Measurements from ENCODE around the gene PUM1. TPM values are rescaled to one million over a fixed set of nuclear protein-coding genes. Genes with fewer than 3 reads are reported as not detected.

PUM1 gene
- total RNA-seq, 1 experiment from 2014 or later, result 43.7 TPM

DNA sequence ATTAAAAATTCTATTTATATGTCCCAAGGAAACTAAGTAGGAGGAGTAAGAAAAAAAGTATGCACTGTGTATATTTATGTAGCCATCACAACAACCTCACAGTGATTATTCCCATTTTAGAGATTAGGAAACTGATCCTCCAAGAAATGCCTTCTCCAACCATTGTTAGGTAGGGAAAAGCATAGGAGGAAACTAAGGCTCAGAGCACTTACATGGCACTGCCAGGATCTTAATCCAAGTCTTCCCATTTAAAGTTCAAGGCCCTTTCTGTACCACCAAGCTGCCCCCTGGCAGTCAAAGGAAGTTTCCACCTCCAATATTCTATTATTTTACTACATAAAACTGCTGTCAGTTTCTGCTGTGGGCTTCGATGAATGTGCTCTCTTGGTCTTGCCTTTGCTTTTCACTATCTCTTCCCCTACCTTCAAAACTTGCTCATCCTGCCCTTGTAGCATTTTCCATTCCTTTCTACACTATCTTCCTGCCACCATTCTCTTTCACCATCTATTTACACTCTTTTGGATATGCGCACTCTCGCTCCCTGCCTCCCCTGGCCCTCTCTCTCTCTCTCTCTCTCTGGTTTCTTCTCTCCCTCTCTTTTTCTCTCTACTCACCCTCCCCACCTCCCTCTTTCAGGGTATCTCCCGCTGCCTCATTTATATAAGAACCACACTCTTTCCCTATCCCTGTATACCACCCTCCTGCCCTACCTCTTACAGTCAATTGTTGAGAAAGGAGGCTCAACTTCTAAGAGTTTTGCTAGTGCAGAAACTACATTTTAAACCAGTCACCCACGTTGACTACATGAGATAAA lies 34.0 kb downstream of the PUM1 start:
- DNase-seq (ENCODE audit: low read depth), result no peak

GRCh38 chr1:31029026-31029425 lies 36.5 kb downstream of the PUM1 start:
- DNase-seq (ENCODE audit: low read depth), result no peak

GRCh38 chr1:31027693-31028526 lies 37.6 kb downstream of the PUM1 start:
- DNase-seq (ENCODE audit: low read depth), result no peak

GRCh38 chr1:31022259-31022658 lies 43.3 kb downstream of the PUM1 start:
- DNase-seq (ENCODE audit: low read depth), result no peak

- DNase-seq (ENCODE audit: low read depth), result no peak
Observed at GRCh38 chr1:31020007-31020790, 45.3 kb downstream of the PUM1 start.

GRCh38 chr1:31019401-31019800 lies 46.1 kb downstream of the PUM1 start:
- DNase-seq (ENCODE audit: low read depth), result no peak

- DNase-seq (ENCODE audit: low read depth), result no peak
Observed at GRCh38 chr1:31016868-31017267, 48.6 kb downstream of the PUM1 start.

- DNase-seq (ENCODE audit: low read depth), result no peak
Observed at GRCh38 chr1:31013187-31013864, 52.2 kb downstream of the PUM1 start.

DNA sequence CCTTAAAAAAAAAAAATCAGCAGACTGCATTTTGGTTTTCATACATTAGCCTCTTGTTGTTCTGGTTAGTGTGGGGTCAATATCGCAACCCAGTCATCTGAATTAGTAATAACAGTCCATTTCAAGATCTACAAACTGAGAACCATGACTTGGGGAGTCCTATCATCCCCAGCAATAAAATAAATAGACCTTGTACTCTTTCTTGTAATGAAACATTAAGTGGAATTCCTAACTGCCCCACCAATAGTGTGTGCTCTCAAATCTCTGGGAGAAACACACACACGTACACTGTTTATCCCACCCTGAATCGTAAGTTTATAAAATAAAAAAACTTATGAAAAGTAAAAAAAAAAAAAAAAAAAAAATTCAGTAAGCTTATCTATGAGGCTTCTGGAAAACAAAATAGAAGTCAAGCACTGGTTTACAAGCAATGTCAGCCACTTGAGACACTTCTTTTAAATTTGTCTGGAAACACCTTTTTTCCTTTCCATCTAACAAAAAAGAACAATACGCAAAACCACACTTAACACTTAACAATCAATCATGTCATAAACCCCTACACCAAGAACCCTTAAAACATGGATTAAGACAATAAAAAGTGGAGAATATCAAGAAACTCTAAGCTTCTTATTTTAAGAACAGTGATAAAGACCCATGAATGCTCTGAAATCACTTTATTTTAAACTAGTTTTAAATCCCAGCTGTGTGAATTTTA lies 53.1 kb downstream of the PUM1 start:
- DNase-seq (ENCODE audit: low read depth), result no peak

DNA sequence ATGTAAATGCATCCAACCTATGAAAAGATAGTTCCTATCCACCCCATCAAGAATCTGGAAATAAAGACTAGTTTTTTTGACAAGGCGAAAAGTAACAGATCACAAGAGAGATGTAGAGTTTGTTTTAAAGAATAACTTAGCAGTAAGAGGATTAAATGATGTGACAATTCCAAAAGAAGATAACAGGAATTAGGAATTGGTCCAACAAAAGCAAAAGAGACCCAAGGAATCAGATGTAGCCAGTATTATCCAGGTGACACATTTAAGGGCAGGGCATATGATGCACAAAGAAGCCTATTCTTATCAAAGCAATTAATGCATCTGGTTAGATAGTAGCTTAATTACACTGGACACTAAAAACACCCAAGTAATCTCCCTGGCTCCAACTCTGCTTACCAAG lies 53.8 kb downstream of the PUM1 start:
- no peak for DNase-seq (ENCODE audit: low read depth)

DNA sequence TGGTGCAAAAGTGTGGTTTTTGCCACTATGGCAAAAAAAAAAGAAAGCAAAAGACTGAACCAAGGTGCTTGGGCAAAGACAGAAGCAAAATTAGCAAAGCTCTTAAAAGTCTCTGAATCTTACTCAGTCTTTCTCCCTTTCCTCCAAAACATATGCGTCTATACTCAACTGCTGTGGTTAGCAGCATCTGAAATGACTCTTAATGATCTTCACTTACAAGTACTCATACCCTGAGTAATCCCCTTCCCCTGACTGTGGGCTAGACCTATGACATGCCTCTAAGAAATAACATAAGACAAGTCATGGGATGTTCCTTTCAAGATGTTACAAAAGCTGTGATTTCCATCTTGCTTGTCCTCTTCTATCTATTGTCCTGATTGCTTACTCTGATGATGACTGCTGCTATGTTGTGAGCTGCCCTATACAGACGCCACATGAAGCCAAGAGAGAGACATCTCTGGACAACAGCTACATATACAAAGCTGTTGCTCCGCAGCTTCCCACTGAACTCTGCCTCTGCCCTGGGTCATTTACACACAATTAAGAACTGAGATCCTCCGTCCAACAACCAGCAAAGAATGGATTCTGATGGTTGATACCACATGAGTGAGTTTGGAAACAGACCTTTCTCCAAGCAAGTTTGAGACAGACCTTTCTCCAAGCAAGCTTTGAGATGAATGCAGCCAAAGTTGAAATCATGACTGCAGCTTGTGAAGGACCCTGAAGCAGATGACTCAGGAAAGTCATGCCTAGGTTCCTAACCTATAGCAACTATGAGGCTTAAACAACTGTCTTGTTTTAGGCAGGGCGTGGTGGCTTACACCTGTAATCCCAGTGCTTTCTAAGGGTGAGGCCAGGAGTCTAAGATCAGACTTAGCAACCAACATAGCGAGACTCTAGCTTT lies 55.2 kb downstream of the PUM1 start:
- peak; percentile 69 for DNase-seq (ENCODE audit: low read depth)

DNA sequence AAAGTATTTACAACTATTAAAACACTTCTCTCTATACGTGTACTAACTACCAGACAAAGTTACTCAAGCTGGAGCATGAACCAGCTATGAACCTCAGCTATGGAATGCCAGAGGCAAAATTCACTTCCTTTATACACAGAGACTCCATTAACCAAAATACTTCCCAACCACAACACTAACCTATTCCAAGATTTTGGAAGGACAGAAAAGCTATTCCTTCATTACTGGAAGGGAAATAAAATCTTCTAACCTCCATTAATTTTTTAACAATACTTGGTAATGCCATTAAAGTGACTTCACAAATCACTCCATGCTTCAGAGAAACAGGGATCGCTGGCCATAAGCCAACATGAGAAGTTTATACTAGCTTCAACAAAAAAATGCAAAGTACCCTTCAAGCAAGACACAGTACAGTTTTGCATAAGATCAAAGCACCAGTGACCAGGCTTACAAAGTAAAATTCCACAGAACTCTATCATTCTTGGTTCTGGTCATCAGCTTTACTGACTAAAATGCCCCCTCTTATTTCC lies 58.0 kb downstream of the PUM1 start:
- DNase-seq (ENCODE audit: low read depth), result peak; percentile 64

DNA sequence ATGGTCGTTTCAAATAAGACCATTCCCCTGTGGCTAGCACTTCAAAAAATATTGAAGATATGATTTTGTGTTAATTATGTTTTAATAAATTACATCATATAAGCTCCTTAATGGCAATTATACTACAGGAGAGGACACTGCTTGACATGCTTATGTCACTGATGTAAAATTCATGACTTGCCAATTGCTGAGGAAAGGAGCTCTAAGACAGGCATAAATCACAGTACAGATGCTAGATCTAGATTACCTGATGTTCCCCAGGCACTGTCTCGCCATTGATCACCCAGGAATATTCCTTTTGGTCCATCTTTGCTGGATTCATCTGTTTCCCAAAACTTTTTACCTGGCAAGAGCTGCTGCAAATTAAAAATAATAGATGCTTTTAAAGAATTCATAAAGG lies 58.8 kb downstream of the PUM1 start:
- DNase-seq (ENCODE audit: low read depth), result no peak

- DNase-seq (ENCODE audit: low read depth), result no peak
Observed at GRCh38 chr1:31005617-31006166, 59.8 kb downstream of the PUM1 start.

DNA sequence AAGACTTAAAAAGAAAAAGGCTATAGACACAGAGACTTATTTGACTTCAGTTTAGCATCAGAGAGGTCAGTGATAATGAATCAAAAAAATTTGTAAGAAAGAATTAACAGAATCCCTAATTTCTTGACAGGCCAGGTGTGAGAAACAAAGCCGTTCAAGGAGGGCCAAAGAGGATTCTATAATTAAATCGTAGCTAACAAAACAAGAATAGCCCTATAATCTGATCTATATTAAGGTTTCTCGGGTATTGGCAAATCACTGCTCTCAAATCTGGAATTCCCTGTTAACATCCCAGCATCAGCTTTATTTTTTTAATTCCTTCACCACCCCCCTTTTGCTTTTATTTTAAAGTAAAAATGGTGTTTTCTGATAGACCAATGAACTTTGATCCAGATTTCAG lies 60.3 kb downstream of the PUM1 start:
- DNase-seq (ENCODE audit: low read depth), result no peak

DNA sequence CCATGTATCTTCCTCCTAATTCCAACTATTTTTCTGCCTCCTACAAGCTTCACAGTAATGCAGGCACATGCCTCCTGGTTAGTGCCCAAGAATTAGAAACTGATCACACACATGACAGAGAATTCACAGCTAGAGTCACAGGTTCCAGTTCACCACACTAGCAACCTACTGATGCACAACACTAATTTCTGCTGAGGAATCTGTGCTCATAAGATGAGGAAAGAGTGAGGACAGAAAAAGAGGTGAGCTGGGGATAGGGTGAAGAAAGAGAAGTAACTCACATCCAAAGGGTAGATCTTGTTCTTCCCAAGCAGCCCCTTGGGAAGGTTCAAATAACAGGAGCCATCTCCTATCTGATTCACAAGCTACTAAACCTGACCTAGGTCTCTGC lies 61.3 kb downstream of the PUM1 start:
- no peak for DNase-seq (ENCODE audit: low read depth)

- DNase-seq (ENCODE audit: low read depth), result no peak
Observed at GRCh38 chr1:31003613-31004230, 61.8 kb downstream of the PUM1 start.

GRCh38 chr1:31000301-31000700 lies 65.2 kb downstream of the PUM1 start:
- no peak for DNase-seq (ENCODE audit: low read depth)

GRCh38 chr1:30998887-30999286 lies 66.6 kb downstream of the PUM1 start:
- DNase-seq (ENCODE audit: low read depth), result no peak

Measured in HT1080 (cell line).